Amygdala (tissue), 56 donors: ENCODE data around the gene CAMK2N1.

ENCODE experiments used
- DNase-seq, 56 donors: peaks; one replicate each; lab custom pipeline; 2025; lab: John Stamatoyannopoulos, UW

Gene CAMK2N1

DNA sequence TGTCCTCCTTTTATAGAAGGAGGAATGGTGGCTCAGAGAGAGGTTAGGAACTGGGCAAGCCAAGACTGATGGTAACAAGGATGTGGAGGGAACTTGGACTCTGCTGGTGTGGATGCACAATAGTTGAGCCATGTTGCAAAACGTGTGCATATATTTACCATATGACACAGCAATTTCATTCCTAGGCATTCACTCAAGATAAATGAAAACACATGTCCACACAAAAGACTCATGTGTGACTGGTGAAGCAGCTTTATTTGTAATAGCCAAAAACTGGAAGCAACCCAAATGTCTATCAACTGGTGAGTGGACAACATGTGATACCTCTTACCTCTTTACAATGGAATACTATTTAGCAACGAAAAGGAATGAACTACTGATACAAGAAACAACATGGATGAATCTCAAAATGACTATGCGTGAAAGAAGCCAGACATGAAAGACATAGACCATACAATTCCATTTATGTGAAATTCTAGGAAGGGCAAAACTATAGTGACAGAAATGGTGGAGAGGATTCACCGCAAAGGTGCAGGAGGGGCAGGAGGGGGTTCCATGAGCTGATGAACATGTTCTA, 36.2 kb downstream of the CAMK2N1 start:
- no peak for DNase-seq

DNA sequence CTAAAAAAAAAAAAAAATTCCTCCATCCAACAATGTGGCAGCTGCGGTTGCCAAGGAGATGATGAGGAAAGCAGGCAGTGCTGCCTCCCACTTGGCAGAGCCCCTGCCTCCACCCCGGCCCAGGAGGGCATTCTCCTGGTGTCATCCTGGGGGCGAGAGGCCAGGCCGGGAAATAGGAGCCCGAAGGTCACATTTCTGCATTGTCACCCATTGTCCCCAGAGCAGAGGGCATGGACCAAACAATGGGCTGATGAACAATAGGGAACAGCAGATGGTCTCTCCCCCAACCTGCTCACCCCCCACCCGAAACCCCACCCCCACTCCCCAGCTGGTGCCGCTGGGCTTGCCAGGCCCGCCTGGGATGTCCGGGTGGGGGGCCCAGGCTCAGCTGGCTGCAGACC, 37.3 kb downstream of the CAMK2N1 start:
- peak in 39 of 56 donors; percentile 21 to 79 (median 55) for DNase-seq

DNA sequence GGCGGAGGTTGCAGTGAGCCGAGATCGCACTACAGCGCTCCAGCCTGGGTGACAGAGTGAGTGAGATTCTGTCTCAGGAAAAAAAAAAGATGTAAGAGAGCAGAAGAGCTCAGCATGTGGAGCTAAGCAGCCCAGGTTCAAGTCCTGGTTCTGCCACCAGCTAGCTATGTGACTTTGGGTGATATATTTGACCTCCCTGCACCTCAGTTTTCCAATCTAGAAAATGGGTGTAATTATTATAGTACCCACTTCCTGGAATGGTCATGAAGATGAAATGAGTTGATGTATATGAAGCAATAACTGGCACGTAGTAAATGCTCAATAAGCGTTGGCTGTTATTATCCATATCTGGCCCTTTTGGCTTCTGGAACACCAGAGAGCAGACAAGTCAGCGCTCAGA, 38.2 kb downstream of the CAMK2N1 start:
- no peak for DNase-seq

DNA sequence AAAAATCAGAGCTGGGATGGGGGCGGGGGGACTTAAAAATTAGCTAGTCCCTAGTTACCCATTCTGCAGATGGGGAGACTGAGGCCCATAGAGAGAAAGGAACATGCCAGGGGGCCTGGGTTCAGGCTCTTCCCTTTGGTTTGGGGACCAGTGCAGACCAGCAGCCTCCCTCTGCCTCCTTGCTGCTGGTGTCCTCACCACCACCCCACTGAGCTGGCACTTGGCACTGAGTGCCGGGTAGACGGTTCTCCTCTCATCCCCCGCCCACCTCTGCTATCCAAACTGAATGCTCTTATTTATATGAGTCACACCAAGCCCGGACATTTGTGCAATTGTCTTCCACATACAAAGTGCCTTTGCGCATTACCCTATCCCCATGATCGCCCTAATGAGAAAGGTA, 39.2 kb downstream of the CAMK2N1 start:
- peak in 2 of 56 donors; percentile 15 to 25 for DNase-seq

DNA sequence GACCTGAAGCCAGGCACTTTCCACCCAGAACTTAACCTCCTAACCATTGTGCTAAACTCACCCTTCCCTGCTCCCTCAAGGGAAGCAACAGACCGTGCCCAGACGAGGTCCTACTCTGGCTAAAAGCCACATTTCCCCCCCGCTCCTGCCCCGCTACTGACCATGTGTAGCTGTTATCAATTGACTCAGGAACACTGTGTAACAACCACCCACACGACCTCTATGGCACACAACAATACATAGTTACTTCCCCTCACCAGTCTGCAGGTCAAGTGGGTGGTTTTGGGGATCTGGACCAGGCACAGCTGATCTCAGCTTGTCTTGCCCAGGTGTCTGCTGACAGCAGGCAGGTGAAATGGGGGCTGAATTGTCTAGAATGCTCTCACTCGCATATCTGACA, 40.1 kb downstream of the CAMK2N1 start:
- DNase-seq: no peak

DNA sequence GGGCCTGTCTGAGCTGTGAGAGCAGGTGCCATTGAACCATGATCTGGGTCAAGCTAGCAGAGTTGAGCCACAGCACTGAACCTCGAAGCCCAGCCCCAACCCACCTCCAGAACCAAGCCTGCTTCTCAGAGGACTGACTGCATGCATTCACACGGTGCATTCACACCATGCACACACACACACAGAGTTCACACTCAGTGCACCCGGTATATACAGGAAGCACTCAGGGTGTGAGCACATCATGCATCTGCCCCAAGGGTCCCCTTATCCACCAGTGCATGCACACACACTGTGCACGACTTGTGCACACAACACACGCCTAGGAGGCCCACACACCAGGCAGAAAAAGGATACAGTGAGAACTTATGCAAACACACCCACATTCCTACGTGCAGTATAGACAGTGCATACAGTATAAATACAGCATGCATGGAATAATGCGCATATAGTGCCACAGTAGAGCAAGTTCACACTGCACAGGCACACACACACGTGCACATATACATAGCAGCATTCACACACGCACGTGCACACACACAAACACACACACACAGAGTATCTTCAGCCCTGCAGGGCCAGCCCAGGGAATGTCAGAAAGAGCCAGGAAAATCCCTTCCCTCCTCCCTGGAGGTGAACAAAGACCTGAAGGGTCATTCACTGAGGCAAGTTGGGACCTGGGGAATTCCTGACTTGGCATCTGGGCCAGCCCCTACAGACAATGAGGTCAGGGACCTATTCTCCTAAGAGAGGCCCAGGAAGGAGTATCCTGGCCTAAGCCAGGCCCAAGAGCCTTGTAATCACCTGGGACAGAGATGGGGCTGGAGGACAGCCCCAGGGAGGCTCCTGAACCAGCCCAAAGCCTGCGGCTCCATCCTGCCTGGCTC, 42.1 kb downstream of the CAMK2N1 start:
- DNase-seq: no peak

DNA sequence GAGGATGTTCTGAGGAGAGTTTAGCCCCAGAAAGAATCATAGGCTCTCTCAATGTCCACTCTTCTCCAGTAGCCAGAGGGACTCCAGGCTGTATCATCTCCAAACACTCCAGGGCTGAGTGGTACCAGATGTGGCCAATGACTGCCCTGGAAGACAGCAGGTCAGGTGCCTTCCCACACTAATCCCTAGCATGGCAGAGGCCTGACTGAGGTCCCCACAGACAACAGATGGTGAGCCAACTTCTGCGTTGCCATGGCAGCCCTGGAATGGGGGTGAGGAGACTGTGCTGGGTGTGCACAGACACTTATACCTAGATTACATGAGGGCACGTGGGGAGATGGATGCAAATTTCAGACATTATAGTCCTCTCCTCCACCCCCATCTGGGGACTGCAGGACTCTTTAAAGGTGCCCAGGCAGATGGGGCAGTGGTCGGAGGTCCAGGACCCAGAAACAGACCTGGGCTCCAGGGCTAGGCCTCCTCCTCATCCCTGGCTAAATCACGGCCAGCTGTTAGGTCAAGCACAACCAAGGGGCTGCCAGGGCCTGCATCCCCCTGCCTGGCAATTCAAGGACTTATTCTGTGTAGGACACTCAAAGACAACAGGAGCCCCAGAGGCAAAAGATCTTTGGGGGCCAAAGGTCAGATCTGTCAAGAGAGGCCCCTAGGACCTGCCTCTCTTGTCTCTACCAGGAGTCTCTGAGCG, 42.9 kb downstream of the CAMK2N1 start:
- DNase-seq: no peak

DNA sequence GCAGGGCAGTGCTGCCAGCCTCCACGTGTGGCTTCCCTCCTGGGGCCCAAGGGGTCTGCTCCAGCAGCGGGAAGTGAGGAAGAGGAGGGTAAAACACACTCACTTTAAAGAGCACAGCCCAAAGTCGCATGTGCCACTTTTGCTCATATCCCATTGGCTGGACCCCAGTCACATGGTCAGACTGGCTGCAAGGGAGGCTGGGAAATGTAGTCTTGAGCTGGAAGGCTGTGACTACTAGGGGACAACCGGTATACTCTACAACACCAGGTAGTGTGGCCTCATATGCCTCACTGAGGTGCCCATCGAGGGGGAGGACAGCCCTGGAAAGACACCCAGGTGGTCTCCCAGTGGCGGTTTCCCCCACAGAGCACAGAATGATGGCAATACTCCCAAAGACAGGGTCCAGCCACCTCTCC, 45.2 kb downstream of the CAMK2N1 start:
- peak in 46 of 56 donors; percentile 12 to 85 (median 53) for DNase-seq

DNA sequence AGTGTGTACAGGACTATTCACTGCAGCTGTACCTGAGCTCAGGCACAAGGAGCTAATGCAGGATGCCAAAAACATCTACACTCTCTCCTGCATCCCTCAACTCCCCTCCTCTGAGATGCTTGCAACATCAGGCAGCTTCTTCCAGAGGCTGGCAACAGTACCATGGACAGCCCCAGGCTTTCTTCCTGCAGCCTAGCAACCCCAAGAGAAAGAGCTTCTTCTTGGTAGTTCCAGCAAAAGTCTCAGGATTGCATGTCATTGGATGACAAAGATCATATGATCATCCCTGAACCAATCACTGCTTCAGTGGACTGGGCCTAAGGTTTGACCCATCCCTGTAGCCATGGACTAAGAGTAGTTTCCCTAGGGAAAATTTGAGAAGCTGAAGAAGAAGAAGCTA, 46.7 kb downstream of the CAMK2N1 start:
- no peak for DNase-seq

DNA sequence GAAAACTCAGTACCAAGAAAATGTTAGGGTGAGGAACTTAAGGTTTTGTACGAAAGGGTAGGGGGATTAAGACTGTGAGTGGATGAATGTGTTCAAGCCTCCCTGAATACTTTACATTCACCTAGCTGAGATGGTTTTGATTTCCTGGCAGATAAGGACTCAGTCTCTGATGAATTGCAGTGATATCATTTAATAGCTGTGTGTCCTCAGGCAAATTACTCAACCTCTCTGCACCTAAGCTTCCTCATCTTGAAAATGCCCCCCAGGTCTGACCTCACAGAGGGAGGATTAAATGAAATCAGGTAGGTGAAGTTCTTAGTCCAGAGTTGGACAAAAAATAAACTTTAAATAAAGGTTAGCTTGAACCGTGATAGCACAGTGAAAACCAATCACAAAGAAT, 48.4 kb downstream of the CAMK2N1 start:
- DNase-seq: no peak

DNA sequence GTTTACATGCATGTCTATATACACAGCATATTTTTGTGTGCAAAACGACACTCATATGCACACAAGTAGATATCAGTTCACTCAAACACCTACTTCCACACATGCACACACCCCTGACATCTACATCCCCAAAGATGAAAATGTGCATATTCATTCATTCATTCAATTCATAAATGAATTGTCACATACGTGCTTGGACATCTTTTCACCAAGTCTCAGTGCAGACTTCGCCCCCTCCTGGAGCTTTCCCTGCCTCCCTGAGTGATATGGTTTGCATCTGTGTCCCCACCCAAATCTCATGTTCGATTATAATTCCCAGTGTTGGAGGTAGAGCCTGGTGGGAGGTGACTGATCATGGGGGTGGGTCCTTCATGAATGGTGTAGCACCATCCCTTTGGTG, 53.1 kb downstream of the CAMK2N1 start:
- DNase-seq: no peak
